ENCODE measurements around the gene RNF212. TPM values are rescaled to one million over a fixed set of nuclear protein-coding genes. Genes with fewer than 3 reads are reported as not detected.

RNF212 gene
- total and polyA plus RNA-seq, 2 donors (not counting 3 experiments of a cell fraction or from before 2014, with no cell fraction given) = 2.3 to 2.8 TPM

DNA sequence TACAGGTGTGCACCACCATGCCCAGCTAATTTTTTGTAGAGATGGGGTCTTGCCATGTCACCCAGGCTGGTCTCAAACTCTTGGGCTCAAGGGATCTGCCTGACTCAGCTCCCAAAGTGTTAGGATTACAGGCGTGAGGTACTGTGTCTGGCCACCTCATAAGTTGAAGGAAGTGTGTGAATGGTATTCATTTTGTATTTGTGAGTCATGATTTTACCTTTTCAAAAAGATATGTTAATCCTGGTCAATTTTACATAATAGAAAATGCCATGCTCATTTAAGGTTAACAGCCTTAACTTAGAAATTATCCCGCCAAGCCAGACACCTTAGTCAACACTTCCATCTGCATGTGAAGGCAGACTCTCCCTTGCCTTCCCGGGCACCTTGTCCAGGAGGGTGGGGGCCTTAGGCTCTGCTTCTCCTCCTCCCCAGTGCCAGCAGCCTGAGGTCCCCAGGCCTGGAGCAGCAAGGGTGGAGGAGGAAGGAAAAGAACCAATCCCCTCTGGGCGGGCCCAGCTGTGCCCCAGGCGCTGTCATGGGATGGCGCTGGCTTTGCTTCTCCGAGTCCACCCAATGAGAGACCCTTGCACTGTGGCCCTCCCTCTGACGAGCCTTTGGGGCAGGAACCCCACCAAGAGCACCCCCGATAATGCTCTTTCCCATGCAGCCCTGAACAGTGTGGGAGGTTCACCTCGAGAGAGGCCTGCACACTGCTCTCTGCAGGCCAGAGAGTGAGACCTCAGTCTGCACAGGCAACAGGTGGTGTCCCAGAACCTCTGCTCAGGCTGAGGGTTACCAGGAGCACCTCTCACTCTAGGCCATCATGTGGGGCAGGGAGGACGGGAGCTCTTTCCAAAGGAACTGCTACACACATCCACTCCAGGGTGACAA, 37.3 kb downstream of the RNF212 start:
- H3K9me3 ChIP-seq (replicated peaks; ENCODE audit: control insufficient read depth, insufficient read depth, low read length) = no peaks in the 10 kb centered on the region
- no peak overlapping the region for H3K9ac ChIP-seq (replicated peaks; ENCODE audit: extremely low read depth, insufficient read depth, low read length)
- no peaks in the 10 kb centered on the region for H3K36me3 ChIP-seq (ENCODE audit: control insufficient read depth in 2 of 2, extremely low read depth in 1 of 2, insufficient read depth in 2 of 2, low read length in 2 of 2)
- H3K27ac ChIP-seq (ENCODE audit: insufficient read depth, low read depth, low read length) = no peak overlapping the region
- ChIA-PET POLR2A (no interaction called here), CTCF (no interaction called here)
- H3K79me2 ChIP-seq (ENCODE audit: control insufficient read depth, insufficient read depth, low read length) = no peaks in the 10 kb centered on the region
- no peak overlapping the region for H2AFZ ChIP-seq (ENCODE audit: low read depth, low read length)
- no TSS peak for BruUV-seq (replicated peaks)
- DNase-seq (ENCODE audit: low read depth, low spot score) (no peak), FAIRE-seq (no peak)
- peaks cover 0 to 2% of the 10 kb centered on the region in 2 experiments for H3K27me3 ChIP-seq (ENCODE audit: control insufficient read depth in 2 of 2, insufficient read depth in 2 of 2, low read length in 2 of 2)
- H3K4me2 ChIP-seq (ENCODE audit: insufficient read depth, low read length) = no peak overlapping the region
- no peak overlapping the region for H3K4me3 ChIP-seq (replicated peaks in 1 of 3; ENCODE audit: insufficient read depth in 1 of 3, low read depth in 1 of 3, low read length in 3 of 3)
- H4K20me1 ChIP-seq (replicated peaks; ENCODE audit: control insufficient read depth, extremely low read depth, insufficient read depth, low read length) = no peaks in the 10 kb centered on the region
- intact Hi-C loops (cut with micrococcal nuclease) (no loop called here), dilution Hi-C loops (cut with MboI; ENCODE audit: extremely low pct_ligation_motif_present, low sequenced_read_pairs) (no loop called here)
- H3K4me1 ChIP-seq (ENCODE audit: control insufficient read depth, extremely low read depth, insufficient read depth, low read length) = peaks cover 2% of the 10 kb centered on the region
- H3K9me1 ChIP-seq (replicated peaks; ENCODE audit: control insufficient read depth, extremely low read depth, insufficient read depth, low read length) = no peaks in the 10 kb centered on the region
- TF ChIP-seq JUN (IDR thresholded peaks at IDR 0.05; ENCODE audit: borderline replicate concordance, insufficient read depth, insufficient read length, low read depth) = no peak
- no peak for TF ChIP-seq POLR2AphosphoS5 (IDR thresholded peaks at IDR 0.05; ENCODE audit: insufficient read depth, low read depth, low read length)
- no peak for TF ChIP-seq CTCF (IDR thresholded peaks at IDR 0.05; ENCODE audit: extremely low read depth in 1 of 2, insufficient read depth in 1 of 2, low read depth in 1 of 2, low read length in 2 of 2)
- no peak for TF ChIP-seq GATA2 (IDR thresholded peaks at IDR 0.05; ENCODE audit: insufficient read depth, insufficient read length, low read depth, low read length)
- no peak for TF ChIP-seq MAX (IDR thresholded peaks at IDR 0.05; ENCODE audit: insufficient read depth, insufficient read length)
- no peak for TF ChIP-seq MYC (IDR thresholded peaks at IDR 0.05; ENCODE audit: low read depth, low read length)
- no peak for TF ChIP-seq FOS (IDR thresholded peaks at IDR 0.05; ENCODE audit: borderline replicate concordance, insufficient read depth, low read length)
- TF ChIP-seq POLR2A (IDR thresholded peaks at IDR 0.05; ENCODE audit: low read depth, low read length) = no peak
- no peak for TF ChIP-seq EZH2 (IDR thresholded peaks at IDR 0.05; ENCODE audit: borderline replicate concordance, low read depth, low read length, severe bottlenecking)
